MV-4-11 (cell line): ENCODE results near the gene BEST3.
"Not testable (repeated sequence)": the region's sequence is repeated elsewhere in the genome, so short reads cannot be mapped to it uniquely, and the experiment has no call there.

Experiments used
- DNase-seq: peaks from one replicate; lab custom pipeline; 2025; lab: John Stamatoyannopoulos, UW

The BEST3 gene

DNA sequence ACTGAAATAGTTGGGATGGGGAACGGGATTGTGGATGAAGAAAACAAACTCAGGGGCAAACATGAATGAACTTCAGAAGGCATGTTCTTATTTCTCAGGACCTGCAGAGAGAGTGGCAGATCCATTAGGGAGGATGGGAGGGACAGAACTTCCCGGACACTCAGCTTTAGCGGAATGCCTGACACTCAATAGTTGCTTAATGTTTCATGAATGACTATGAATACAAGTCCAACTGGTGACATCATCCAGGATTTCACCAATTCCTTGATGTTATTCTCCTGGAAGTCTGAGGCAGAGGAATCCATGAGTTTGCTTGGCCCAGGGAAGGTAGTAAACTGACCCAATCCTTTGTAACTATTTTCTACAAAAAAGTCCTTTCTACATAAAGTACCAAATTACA, 50.6 kb downstream of the BEST3 start:
- DNase-seq: no peak

GRCh38 chr12:69647178-69647577, 51.9 kb downstream of the BEST3 start:
- DNase-seq: no peak

GRCh38 chr12:69645031-69645430, 54.1 kb downstream of the BEST3 start:
- DNase-seq: no peak

DNA sequence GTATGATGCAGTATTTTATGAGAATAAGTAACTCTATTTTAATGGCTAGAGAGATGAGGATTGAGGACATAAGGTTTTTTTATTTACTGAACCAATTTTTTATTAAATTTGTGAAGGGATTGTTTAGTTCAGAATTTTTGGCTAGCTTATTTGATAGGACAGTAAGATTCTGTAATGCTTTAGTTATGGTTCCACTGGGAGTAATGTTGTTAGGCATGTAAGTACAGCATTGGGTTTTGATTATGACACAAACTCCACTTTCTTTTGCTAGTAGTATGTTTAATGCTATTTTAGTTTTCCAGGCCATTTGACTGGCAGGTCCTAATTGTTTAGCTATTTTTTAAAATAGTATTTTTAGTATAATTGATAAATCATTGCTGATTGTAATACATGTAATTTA, 54.6 kb downstream of the BEST3 start:
- DNase-seq: no peak

DNA sequence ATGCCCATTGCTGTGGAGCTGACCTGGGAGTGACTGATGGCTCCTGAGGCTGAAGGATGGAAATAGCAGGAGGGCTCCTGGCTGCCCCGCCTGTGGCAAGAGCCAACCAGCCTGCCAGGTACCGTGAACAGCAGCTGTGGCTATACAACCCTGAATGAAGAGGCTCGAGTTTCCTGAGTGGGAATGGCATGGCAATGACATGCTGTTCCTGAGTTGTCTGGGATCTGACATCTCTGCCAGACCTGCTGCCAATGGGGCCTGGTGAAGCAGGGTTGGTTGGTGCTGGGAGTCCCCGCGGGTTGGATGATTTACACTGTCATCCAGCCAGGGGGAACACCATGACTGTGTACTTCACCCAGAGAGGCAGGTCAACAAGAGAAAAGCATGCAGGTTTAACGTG, 56.6 kb downstream of the BEST3 start:
- no peak for DNase-seq

GRCh38 chr12:69641546-69641945, 57.6 kb downstream of the BEST3 start:
- DNase-seq: no peak

GRCh38 chr12:69639400-69640016, 59.6 kb downstream of the BEST3 start:
- DNase-seq: peak; percentile 66

GRCh38 chr12:69633061-69633460, 66.0 kb downstream of the BEST3 start:
- DNase-seq: no peak

DNA sequence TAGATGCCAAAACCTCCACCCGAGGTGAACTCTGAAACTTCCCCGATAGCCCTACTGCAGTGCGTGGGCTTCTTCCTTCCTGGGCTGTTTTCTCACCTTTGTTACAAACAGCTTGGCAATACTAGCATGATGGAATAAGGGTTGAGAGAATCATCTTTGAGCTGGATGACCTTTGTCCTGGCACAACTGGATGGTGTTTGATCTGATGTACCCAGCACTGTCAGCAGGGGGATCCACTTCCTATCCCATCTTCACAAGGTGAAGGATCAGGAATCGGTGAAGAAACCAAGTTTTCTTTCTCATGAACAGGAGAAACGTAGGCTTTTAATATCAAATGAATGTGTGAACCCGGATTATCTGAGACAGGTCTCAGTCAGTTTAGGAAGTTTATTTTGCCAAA, 68.9 kb downstream of the BEST3 start:
- DNase-seq: no peak

DNA sequence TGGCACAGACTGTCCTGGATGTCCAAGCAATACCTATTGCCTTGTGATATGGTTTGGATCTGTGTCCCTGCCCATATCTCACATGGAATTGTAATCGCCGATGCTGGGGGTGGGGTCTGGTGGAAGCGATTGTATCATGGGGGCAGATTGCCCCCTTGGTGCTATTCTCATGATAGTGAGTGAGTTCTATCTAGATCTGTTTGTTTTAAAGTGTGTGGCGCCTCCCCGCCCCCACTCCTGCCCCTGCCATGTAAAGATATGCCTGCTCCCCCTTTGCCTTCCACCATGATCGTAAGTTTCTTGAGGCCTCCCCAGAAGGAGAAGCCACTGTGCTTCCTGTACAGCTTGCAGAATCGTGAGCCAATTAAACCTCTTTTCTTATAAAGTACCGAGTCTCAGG, 71.6 kb downstream of the BEST3 start:
- no peak for DNase-seq

DNA sequence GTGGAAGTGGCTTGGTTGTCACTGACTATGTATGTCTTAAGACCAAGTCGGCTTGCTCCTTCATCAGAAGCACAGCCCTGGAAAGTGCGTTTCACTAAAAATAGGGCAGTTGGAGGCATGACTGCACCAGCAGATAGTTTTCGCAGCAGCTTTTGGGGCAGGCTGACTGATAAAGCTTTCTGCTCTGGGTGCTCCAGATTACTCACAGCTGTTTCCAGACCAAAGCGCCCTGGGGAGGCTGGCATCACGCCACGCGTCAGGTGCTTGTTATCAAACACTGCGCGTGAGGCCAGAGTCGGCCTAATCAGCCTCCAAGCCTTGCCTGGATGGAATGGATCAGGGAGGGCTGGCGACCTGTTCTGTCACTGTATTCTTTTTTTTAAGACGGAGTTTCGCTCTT, 75.1 kb downstream of the BEST3 start:
- DNase-seq: no peak

DNA sequence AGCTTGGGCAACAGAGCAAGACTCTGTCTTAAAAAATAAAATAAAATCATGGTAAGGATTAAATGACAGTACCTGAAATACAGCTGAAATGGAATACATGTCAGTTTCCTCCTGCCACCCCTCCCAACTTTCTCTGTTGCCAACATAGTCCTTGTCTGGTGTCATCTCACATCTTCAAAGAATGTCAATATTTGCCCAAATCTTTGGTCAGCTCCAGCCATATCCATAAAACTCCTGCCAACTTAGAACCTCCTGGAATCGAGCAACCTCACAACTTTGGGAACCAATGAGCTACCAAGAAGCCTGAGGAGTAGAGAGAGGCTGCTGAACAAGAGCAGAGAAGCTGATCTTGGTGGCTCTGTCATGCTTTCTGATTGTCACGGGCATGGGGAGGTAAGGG, 77.6 kb downstream of the BEST3 start:
- DNase-seq: no peak

DNA sequence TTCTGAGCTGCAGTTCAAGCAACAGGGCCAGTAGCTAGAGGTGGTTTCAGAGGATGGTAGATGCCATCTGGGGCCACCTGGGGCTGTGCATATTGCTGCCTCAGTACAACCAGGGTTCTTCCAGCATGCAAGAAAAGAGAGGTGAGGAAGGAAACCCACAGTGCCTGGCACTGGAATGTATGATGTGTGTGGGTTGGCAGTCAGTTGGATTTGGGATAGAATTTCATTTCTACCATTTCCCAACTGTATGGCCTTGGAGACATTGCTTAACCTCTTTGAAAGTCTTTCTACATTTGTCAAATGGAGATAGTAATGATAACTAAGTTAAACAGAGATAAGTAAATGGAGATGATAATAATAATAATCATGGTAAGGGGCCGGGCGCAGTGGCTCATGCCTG, 78.2 kb downstream of the BEST3 start:
- no peak for DNase-seq

- DNase-seq: no peak
These were observed 79.0 kb downstream of the BEST3 start for GRCh38 chr12:69620077-69620476.

DNA sequence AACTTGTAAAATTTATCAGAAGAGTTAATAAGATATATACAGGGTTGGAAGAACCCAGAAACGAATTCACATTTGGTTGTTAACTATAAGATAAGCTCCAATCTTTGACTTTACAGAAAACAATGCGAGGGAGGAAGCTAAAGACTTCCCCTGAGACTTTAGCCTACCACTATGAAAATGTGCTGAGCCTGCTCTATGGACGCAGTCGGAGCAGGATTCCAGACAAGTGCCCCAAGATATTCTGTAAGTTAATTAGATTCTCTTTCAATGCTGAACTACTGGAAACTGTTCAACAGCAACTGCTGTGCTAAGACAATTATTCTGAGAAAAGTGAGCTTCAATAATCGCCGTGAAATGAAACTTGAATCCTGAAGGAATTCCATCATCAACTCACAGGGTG, 80.1 kb downstream of the BEST3 start:
- DNase-seq: no peak

DNA sequence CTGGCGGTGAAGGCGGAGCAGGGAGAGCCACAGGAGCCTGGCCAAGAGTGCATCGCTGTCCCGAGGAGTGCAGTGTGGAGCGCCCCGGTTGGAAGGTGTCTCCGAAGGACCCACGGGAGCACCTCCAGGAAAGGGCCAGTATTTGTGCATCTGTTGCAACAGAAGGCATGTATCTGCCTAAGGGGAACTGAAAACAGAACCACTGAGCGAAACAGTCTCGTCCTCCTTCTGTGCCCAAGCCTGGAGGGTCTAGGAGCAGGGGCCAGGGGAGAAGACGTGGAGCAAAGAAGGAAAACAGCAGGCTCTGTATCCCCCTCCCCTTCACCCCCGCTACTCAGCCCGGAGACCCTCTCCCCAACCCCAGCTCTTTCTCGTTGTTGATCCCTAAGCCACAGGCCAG, 83.1 kb downstream of the BEST3 start:
- DNase-seq: peak; percentile 61

DNA sequence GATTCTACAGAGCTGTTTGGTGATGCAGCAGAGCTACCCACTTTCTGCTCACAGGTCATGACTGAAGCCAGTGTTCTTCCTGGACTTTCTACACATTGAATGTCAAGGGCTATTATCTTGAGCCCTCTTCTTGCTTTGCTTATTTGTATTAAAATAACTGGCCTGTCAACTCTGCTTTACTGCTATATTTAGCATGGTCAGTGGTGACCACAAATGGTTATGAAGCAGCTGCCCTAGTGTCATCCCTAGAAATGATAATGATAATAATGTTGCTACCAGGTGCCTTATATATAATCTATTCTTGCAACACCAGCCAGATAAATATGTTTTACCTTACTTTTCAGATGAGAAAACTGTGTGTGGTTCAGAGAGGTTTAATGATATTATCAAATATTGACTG, 85.8 kb downstream of the BEST3 start:
- DNase-seq: no peak

DNA sequence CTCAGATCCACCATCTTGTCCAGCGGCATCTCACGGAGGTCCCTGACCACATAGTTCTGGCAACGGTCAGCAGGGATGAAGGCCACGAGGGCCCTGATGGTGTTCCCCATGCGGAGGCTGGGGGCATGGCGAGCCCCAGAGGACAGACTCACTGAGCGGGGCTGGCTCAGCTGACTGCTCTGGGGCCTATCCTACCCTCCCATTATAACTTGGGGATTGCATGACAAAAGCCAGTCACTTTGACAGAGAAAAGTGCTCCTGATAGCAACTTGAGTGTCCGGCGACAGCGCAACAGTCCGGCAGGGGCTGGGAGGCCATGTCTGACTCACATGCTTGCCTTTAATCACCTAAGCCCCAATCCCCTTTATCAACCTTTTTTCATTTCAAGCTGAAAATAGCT, 88.4 kb downstream of the BEST3 start, which contains the start of gene LRRC10:
TSS of gene LRRC10 (minus strand) at position 179 of the 400 bp plus-strand sequence. CDS start at position 110, 69 bp downstream.
- DNase-seq: no peak

GRCh38 chr12:69610126-69610525, 89.0 kb downstream of the BEST3 start:
- DNase-seq: no peak

DNA sequence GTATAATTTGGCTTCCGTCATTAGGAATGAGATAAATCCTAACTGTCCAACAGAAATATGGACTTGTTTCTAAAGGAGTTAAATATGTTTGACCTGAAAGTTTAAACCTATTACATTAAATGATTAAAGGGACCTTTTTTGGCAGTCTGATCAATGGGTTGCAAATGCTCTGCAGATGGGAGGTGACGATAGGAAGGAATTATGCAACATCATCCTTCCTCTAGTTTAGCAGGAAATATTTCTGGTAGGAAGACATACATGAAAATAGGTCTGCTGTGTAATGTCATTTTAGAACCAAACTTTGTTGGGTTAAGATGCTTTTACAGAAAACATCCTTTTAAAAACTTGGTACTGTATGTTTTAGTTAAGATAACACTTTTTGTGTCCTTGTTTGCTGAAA, 91.0 kb downstream of the BEST3 start:
- DNase-seq: peak; percentile 3

- not testable (repeated sequence) for DNase-seq
These were observed 94.8 kb downstream of the BEST3 start for GRCh38 chr12:69604275-69604674.
